ENCODE data around the gene RPRD1A. TPM values are rescaled to one million over a fixed set of nuclear protein-coding genes. Genes with fewer than 3 reads are reported as not detected.
"Not testable (repeated sequence)": the region's sequence is repeated elsewhere in the genome, so short reads cannot be mapped to it uniquely, and the experiment has no call there.

Gene RPRD1A
- polyA plus RNA-seq, 1 donor, result 52.2 TPM

DNA sequence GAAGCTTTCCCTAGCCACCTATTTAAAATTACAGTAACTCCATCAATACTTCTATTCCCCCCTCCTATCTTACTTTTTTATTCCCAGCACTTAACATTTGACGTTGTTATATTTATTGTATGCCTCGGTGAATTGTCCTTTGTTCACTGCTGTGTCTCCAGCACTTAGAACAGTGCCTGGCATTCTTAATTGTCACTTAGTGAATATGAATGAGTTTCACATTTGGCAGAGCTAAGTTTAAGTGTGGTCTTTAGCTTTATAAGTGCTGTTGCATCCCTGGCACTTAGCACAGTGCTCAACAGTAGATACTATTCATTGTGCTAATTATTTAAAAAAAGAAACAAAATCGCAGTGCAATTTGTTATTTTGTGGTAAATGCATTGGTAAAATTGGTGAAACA, 93.2 kb downstream of the RPRD1A start:
- no peaks in the 10 kb centered on the region for H3K27me3 ChIP-seq (ENCODE audit: control insufficient read depth, insufficient read depth, low read length)
- no peak for DNase-seq
- no peak overlapping the region for H3K27ac ChIP-seq (ENCODE audit: low read length)
- peaks cover 36% of the 10 kb centered on the region for H3K36me3 ChIP-seq (ENCODE audit: control insufficient read depth, insufficient read depth, low read length)
- H3K4me3 ChIP-seq (ENCODE audit: low read length), result no peak overlapping the region
- 90% methylated on average over 2 of the region's 3 CpGs for WGBS (ENCODE audit: insufficient coverage, low lambda C conversion rate)
- H3K9me3 ChIP-seq (ENCODE audit: control insufficient read depth, low read depth, low read length), result no peaks in the 10 kb centered on the region
- H3K4me1 ChIP-seq (ENCODE audit: control insufficient read depth, insufficient read depth, low read length), result peaks cover 2% of the 10 kb centered on the region

DNA sequence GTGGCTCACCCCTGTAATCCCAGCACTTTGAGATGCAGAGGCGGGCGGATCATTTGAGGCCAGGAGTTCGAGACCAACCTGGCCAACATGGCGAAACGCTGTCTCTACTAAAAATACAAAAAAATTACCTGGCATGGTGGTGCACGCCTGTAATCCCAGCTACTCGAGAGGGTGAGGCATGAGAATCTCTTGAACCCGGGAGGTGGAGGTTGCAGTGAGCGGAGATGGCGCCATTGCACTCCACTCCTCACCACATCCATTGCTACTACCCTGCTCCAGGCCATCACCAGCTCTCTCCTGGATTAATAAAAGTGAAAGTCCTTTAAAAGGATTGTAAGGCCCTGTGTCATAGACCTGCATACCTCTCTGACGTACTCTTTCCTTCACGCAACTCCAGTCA, 93.7 kb downstream of the RPRD1A start:
- H3K4me3 ChIP-seq (ENCODE audit: low read length), result peak overlapping the region; percentile 95
- H3K27ac ChIP-seq (ENCODE audit: low read length), result no peak overlapping the region
- H3K36me3 ChIP-seq (ENCODE audit: control insufficient read depth, insufficient read depth, low read length), result peaks cover 31% of the 10 kb centered on the region

DNA sequence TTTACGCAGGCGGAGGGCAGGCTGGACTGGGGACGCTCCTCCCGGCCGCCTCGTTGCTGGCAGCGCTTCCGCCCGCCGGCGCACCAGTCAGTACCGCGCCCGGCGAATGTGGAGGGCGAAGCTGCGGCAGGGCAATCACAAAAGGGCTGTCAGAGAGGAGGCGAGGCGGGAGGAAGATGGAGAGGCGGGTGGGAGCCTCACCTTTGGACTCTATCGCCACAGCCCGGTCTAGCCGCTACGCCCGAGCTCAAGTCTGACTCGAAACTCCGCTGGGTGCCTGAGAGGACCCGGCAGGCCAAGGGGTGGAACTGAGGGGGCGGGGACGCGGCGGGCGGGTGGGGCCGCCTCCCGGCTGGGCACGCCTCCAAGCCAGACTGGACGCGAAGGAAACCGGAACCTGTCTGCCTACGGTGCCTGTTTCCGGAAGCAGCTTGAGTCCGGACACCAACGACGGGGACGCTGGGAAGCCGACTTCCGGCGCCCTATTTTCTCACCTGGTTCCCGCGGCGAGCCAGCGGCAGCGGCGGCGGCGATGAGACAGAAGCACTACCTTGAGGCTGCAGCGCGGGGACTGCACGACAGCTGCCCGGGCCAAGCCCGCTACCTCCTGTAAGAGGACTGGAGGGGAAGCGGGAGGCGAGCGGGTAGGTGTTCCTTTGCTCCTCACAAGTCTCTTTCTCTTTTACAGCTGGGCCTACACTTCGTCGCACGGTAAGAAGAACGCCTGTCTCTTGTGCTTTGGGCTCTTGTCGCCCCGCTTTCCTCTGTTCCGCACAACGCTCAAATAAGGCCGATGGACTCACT, 95.0 kb downstream of the RPRD1A start, which contains the start of gene RMP24:
Gene RMP24, plus strand, starts transcription at position 483 of the 804 bp plus-strand sequence.
- peak; percentile 94 to 98 for DNase-seq
- peaks cover 2% of the 10 kb centered on the region for H3K4me1 ChIP-seq (ENCODE audit: control insufficient read depth, insufficient read depth, low read length)
- peak within 1 kb of the TSS; percentile 91 for H3K27ac ChIP-seq (ENCODE audit: low read length)
- no peaks in the 10 kb centered on the region for H3K27me3 ChIP-seq (ENCODE audit: control insufficient read depth, insufficient read depth, low read length)
- H3K36me3 ChIP-seq (ENCODE audit: control insufficient read depth, insufficient read depth, low read length), result peaks cover 20% of the 10 kb centered on the region
- H3K9me3 ChIP-seq (ENCODE audit: control insufficient read depth, low read depth, low read length), result no peaks in the 10 kb centered on the region
- H3K4me3 ChIP-seq (ENCODE audit: low read length), result peak within 1 kb of the TSS; percentile 95
- WGBS (ENCODE audit: insufficient coverage, low lambda C conversion rate), result no CpG with 5 or more reads among the region's 73 CpGs

More for the DNA sequence above, 93.7 kb downstream of the RPRD1A start:
- WGBS (ENCODE audit: insufficient coverage, low lambda C conversion rate), result 100% methylated on average over 1 of the region's 12 CpGs
- no peaks in the 10 kb centered on the region for H3K27me3 ChIP-seq (ENCODE audit: control insufficient read depth, insufficient read depth, low read length)
- peaks cover 2% of the 10 kb centered on the region for H3K4me1 ChIP-seq (ENCODE audit: control insufficient read depth, insufficient read depth, low read length)
- no peak for DNase-seq
- H3K9me3 ChIP-seq (ENCODE audit: control insufficient read depth, low read depth, low read length), result no peaks in the 10 kb centered on the region

DNA sequence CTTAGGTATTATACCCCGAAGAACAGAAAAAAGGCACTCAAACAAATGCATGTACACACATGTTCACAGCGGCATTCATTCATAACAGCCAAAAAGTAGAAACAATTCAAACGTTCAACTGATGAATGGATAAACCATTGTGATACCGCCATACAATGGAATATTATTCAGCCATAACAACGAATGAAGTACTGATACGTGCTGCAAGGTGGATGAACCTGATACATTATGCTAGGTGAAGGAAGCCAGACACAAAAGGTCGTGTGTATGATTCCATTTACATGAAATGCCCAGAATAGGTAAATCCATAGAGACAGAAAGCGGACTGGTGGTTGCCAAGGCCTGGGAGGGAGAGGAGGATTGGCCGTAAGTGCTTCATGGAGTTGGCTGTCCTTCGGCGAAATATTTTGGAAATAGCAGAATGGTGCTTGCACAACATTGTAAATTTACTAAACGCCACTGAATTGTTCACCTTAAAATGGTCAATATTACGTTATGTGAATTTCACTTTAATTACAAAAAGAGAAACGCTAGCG, 95.6 kb downstream of the RPRD1A start:
- peak overlapping the region; percentile 95 for H3K4me3 ChIP-seq (ENCODE audit: low read length)
- no CpG with 5 or more reads among the region's 15 CpGs for WGBS (ENCODE audit: insufficient coverage, low lambda C conversion rate)
- H3K27me3 ChIP-seq (ENCODE audit: control insufficient read depth, insufficient read depth, low read length), result no peaks in the 10 kb centered on the region
- peaks cover 15% of the 10 kb centered on the region for H3K36me3 ChIP-seq (ENCODE audit: control insufficient read depth, insufficient read depth, low read length)
- peak in 1 of 2 donors; percentile 21 for DNase-seq
- no peaks in the 10 kb centered on the region for H3K9me3 ChIP-seq (ENCODE audit: control insufficient read depth, low read depth, low read length)
- H3K27ac ChIP-seq (ENCODE audit: low read length), result peak overlapping the region; percentile 91
- peaks cover 2% of the 10 kb centered on the region for H3K4me1 ChIP-seq (ENCODE audit: control insufficient read depth, insufficient read depth, low read length)

DNA sequence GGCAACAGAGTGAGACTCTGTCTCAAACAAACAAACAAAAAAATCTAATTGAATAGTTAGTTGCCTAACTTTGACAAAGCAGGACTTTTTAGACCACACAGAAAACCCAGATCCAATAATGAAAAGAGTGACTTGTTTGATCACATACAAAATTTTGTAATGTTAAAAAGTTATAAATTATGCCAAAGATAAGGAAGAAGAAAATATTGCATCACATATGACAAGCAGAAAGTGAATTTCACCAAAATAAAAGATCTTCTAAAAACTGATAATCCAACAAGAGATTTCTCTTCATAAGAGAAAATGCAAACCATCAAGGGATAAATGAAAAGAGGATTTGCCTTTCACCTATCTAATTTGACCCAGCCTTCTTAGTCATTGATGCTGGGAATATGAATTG, 97.7 kb downstream of the RPRD1A start:
- H3K27me3 ChIP-seq (ENCODE audit: control insufficient read depth, insufficient read depth, low read length), result no peaks in the 10 kb centered on the region
- H3K36me3 ChIP-seq (ENCODE audit: control insufficient read depth, insufficient read depth, low read length), result peaks cover 3% of the 10 kb centered on the region
- no peak overlapping the region for H3K4me3 ChIP-seq (ENCODE audit: low read length)
- no peak for DNase-seq
- H3K27ac ChIP-seq (ENCODE audit: low read length), result no peak overlapping the region
- no peaks in the 10 kb centered on the region for H3K9me3 ChIP-seq (ENCODE audit: control insufficient read depth, low read depth, low read length)
- peaks cover 2% of the 10 kb centered on the region for H3K4me1 ChIP-seq (ENCODE audit: control insufficient read depth, insufficient read depth, low read length)

DNA sequence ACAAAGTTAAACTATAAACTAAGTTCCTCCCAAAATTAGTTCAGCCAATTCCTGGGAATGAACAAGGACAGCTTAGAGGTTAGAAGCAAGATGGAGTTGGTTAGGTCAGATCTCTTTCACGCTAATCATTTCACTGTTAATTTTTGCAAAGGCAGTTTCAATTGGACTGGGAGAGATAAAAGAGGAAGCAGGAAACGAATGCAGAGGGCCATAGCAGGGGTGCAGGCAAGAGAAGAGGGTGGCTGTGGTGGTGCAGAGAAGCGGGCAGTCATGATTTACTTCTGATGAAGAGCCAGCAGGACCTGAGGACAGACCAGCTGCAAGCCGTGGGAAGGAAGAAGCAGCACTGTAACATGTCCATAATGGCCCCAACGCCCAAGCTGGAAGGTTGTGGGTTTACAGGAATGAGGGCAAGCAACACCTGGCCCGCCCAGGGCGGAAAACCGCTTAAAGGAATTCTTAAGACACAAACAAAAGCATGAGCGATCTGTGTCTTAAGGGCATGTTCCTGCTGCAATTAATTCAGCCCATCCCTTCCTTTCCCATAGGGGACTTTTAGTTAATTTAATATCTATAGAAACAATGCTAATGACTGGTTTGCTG, 99.0 kb downstream of the RPRD1A start:
- DNase-seq, result no peak
- H3K9me3 ChIP-seq (ENCODE audit: control insufficient read depth, low read depth, low read length), result no peaks in the 10 kb centered on the region
- no peaks in the 10 kb centered on the region for H3K27me3 ChIP-seq (ENCODE audit: control insufficient read depth, insufficient read depth, low read length)
- H3K36me3 ChIP-seq (ENCODE audit: control insufficient read depth, insufficient read depth, low read length), result no peaks in the 10 kb centered on the region
- H3K27ac ChIP-seq (ENCODE audit: low read length), result no peak overlapping the region
- peaks cover under 1% of the 10 kb centered on the region for H3K4me1 ChIP-seq (ENCODE audit: control insufficient read depth, insufficient read depth, low read length)
- H3K4me3 ChIP-seq (ENCODE audit: low read length), result no peak overlapping the region
- WGBS (ENCODE audit: insufficient coverage, low lambda C conversion rate), result 87% methylated on average over 3 of the region's 9 CpGs

DNA sequence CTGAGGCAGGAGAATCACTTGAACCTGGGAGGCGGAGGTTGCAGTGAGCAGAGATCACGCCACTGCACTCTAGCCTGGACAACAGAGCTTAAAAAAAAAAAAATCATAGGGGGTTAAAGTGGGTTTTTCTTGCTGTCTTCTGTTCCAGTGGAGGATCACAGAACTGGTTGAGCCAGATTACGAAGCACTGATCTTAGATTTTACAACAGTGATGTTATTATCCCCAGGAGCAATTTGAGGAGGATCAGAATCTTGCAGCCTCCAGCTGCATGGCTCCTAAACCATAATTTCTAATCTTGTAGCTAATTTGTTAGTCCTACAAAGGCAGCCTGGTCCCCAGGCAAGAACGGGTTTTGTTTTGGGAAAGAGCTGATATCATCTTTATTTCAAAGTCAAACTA, 99.5 kb downstream of the RPRD1A start:
- DNase-seq; H3K27ac ChIP-seq (ENCODE audit: low read length); H3K4me3 ChIP-seq (ENCODE audit: low read length); H3K27me3 ChIP-seq (ENCODE audit: control insufficient read depth, insufficient read depth, low read length); H3K4me1 ChIP-seq (ENCODE audit: control insufficient read depth, insufficient read depth, low read length); H3K36me3 ChIP-seq (ENCODE audit: control insufficient read depth, insufficient read depth, low read length); H3K9me3 ChIP-seq (ENCODE audit: control insufficient read depth, low read depth, low read length): not testable (repeated sequence)
- no CpG with 5 or more reads among the region's 4 CpGs for WGBS (ENCODE audit: insufficient coverage, low lambda C conversion rate)

DNA sequence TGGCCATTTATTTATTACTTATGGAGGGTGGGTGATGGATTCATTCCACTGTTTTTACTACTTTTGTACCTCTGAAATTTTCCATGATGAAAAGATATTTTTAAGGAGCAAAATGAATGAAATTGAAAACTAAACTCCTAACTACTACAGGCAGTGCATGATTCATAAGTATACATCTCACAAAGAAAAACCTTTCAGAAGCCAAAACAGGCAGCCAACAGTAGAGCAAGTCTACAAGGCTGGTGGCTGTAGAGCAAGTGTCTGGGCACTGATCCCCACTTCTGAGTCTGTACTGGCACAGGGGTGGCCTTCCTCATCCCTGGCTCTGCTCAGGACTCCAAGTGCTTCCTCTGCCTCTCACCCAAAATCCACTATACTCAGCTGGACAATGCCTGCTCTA, 103.0 kb downstream of the RPRD1A start:
- Histone ChIP-seq H3K27me3 (ENCODE audit: control insufficient read depth, insufficient read depth, low read length) (no peaks in the 10 kb centered on the region), H3K27ac (ENCODE audit: low read length) (no peak overlapping the region), H3K36me3 (ENCODE audit: control insufficient read depth, insufficient read depth, low read length) (no peaks in the 10 kb centered on the region), H3K9me3 (ENCODE audit: control insufficient read depth, low read depth, low read length) (no peaks in the 10 kb centered on the region), H3K4me3 (ENCODE audit: low read length) (no peak overlapping the region), H3K4me1 (ENCODE audit: control insufficient read depth, insufficient read depth, low read length) (no peaks in the 10 kb centered on the region)
- DNase-seq, result no peak

DNA sequence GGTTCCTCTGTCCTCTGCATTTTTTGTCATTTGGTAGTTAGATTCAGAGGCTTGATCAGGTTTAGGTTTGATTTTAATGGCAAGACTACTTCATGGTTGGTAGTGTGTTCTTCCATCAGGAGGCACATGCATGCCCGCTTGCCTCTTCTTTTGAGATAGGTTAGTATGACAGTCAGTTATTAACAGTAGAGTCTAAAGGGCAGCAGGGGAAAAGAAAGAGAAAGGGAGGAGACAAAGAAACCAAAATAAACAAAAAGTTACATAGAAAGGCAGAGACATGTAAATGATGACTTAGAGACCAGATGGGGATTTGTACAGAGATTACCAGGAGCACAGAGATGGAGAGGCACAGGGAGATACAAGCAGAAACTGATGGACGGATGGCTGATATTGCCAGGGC, 105.0 kb downstream of the RPRD1A start:
- no peak overlapping the region for H3K4me3 ChIP-seq (ENCODE audit: low read length)
- peak in 1 of 2 donors; percentile 10 for DNase-seq
- no peak overlapping the region for H3K27ac ChIP-seq (ENCODE audit: low read length)
- WGBS (ENCODE audit: insufficient coverage, low lambda C conversion rate), result 57% methylated on average over 1 of the region's 2 CpGs
- no peaks in the 10 kb centered on the region for H3K36me3 ChIP-seq (ENCODE audit: control insufficient read depth, insufficient read depth, low read length)
- no peaks in the 10 kb centered on the region for H3K4me1 ChIP-seq (ENCODE audit: control insufficient read depth, insufficient read depth, low read length)
- peaks cover 3% of the 10 kb centered on the region for H3K9me3 ChIP-seq (ENCODE audit: control insufficient read depth, low read depth, low read length)
- H3K27me3 ChIP-seq (ENCODE audit: control insufficient read depth, insufficient read depth, low read length), result no peaks in the 10 kb centered on the region

DNA sequence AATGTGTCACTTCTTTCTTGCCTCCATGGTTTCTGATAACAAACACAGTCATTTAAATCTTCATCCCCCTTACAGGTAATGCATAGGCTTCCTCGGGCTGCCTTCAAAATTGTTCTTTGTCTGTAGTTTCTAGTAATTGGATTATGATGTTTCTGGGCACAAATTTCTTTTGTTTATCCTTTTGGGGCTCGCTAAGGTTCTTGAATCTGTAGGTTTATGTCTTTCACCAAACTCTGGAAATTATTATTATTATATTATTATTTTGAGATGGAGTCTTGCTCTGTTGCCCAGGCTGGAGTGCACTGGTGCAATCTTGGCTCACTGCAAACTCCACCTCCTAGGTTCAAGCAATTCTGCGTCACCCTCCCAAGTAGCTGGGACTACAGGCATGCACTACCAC, 111.1 kb downstream of the RPRD1A start:
- no peak overlapping the region for H3K27ac ChIP-seq (ENCODE audit: low read length)
- H3K27me3 ChIP-seq (ENCODE audit: control insufficient read depth, insufficient read depth, low read length), result no peaks in the 10 kb centered on the region
- no peaks in the 10 kb centered on the region for H3K4me1 ChIP-seq (ENCODE audit: control insufficient read depth, insufficient read depth, low read length)
- no peak for DNase-seq
- H3K36me3 ChIP-seq (ENCODE audit: control insufficient read depth, insufficient read depth, low read length), result no peaks in the 10 kb centered on the region
- H3K9me3 ChIP-seq (ENCODE audit: control insufficient read depth, low read depth, low read length), result peaks cover 3% of the 10 kb centered on the region
- 50% methylated on average over 1 of the region's 3 CpGs for WGBS (ENCODE audit: insufficient coverage, low lambda C conversion rate)
- no peak overlapping the region for H3K4me3 ChIP-seq (ENCODE audit: low read length)

Data from large intestine (tissue), 3 donors.